Ovary (tissue), 3 donors: ENCODE data around the gene NRGN.

ENCODE experiments used
- CTCF ChIP-seq, 3 donors: fragments of 450-650 bp in 2 of 3; fragments of 200-600 bp in 1 of 3; IDR thresholded peaks; one replicate each; pipeline versions ENCODE4 v1.5.1 to v1.8.0; 2016 to 2022; ENCODE audit warnings: antibody characterized with exemption in 3 of 3, mild to moderate bottlenecking in 1 of 3
- POLR2A ChIP-seq: fragments of 450-650 bp; IDR thresholded peaks from one replicate; pipeline ENCODE4 v1.6.1; 2017; ENCODE audit warnings: antibody characterized with exemption, mild to moderate bottlenecking, moderate library complexity
- donor health status: DM: no; HTN: no; CAD: no.

- TF ChIP-seq POLR2A (no peak), CTCF (IDR thresholded peaks at IDR 0.05) (no peak)
These were observed 43.3 kb downstream of the NRGN start for GRCh38 chr11:124783002-124783401.
